K562 (cell line): ENCODE measurements around the gene CNTFR.

ENCODE experiments used
- CREB1 ChIP-seq, 2 experiments: sonication (generic) in 1 of 2; formaldehyde crosslinking in 1 of 2; IDR thresholded peaks; 2 replicates each; pipeline versions ENCODE4 v1.6.1 to v1.8.0; 2012 to 2022; ENCODE audit warnings: inconsistent platforms in 1 of 2, mild to moderate bottlenecking in 1 of 2, missing genetic modification reagents in 1 of 2, moderate library complexity in 1 of 2
- FOSL1 ChIP-seq: fragments of 200-800 bp; sonication (Bioruptor generic); conservative IDR thresholded peaks from 2 replicates; pipeline ENCODE4 v1.6.1; 2016; ENCODE audit warnings: missing genetic modification characterization, missing compliant biosample characterization
- NFYB ChIP-seq: IDR thresholded peaks from 2 replicates; pipeline ENCODE4 v1.6.1; 2011; ENCODE audit warnings: mild to moderate bottlenecking, moderate library complexity; ENCODE audit not compliant: insufficient read length; ENCODE audit errors: extremely low read depth
- RBM25 ChIP-seq: fragments of 200-400 bp; formaldehyde crosslinking; IDR thresholded peaks from 2 replicates; pipeline ENCODE4 v1.6.1; 2018; ENCODE audit warnings: low read length, low read depth, moderate library complexity; ENCODE audit not compliant: severe bottlenecking
- ZBTB49 ChIP-seq: sonication (generic); formaldehyde crosslinking; IDR thresholded peaks from 2 replicates; pipeline ENCODE4 v1.8.0; 2022; ENCODE audit warnings: missing genetic modification reagents, mild to moderate bottlenecking, borderline replicate concordance

DNA sequence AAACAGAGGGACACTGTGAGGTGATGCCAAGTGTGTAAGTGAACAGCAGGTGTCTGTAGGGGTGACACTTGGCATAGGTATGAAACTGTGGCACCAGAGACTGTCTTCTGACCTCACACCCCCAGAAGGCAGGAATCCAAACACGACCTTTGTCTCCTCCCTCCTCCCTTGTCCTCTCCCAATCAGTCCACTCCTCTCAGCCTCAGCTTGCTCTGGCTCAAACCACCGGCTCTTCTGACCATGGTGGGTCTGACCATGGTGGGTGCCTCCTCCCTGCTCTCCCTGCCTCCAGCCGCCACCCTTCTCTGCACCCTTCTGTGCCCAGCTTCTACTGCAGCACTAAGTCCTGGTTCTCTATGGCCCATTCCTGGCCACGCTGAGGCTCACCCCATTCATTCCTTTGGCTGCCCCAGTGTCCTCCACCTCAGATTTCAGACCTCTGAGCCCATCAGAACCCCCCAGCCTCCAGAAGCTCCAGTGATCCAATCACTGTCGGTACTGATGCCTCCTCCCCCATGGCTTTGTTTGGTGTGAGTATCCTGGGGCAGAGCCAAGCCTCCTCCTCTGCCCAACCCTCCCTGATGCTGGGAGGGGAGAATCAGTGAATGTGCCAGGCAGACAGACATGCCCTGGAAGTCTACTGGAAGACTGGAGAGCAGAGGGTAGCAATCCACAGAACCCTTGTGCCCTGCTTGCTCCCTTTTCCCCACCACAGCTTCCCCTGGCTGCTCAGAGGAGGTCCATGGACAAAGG, 41.1 kb upstream of the CNTFR start:
- TF ChIP-seq ZBTB49 (no peak), RBM25 (no peak), NFYB (no peak), CREB1 (IDR thresholded peaks at IDR 0.05) (no peak), CREB1 (CRISPR knock-in tag; IDR thresholded peaks at IDR 0.05) (no peak), FOSL1 (no peak)
